Natural killer cell (primary cell): ENCODE data around the gene NOTUM. TPM values are rescaled to one million over a fixed set of nuclear protein-coding genes. Genes with fewer than 3 reads are reported as not detected.

Experiments
- ATAC-seq, 3 donors: fragments of 150-1000 bp in 2 of 3; fragments of 200-7000 bp in 1 of 3; cut with Tn5 transposase; 1 replicate in 1 of 3; 2 replicates in 2 of 3; pipeline ENCODE4 v1.10.0; 2021; ENCODE audit warnings: mild to moderate bottlenecking in 2 of 3, moderate library complexity in 2 of 3
- DNase-seq, 2 donors: peaks; one replicate each; pipeline versions ENCODE4 v3.0.0 to v3.0.0-alpha.2; 2013 to 2021; ENCODE audit warnings: mixed read lengths in 1 of 2
- H3K27ac ChIP-seq: one replicate; pipeline ENCODE4 v1.5.1; 2013; ENCODE audit warnings: mild to moderate bottlenecking, low read length
- H3K27me3 ChIP-seq: one replicate; pipeline ENCODE4 v1.6.1; 2013; ENCODE audit warnings: low read length; ENCODE audit not compliant: control insufficient read depth, insufficient read depth
- H3K36me3 ChIP-seq: one replicate; pipeline ENCODE4 v1.6.1; 2013; ENCODE audit warnings: low read length; ENCODE audit not compliant: control insufficient read depth, insufficient read depth
- H3K4me1 ChIP-seq: one replicate; pipeline ENCODE4 v1.6.1; 2013; ENCODE audit warnings: low read length; ENCODE audit not compliant: control insufficient read depth, insufficient read depth
- H3K4me3 ChIP-seq: one replicate; pipeline ENCODE4 v1.5.1; 2013; ENCODE audit warnings: low read length
- H3K9me3 ChIP-seq: one replicate; pipeline ENCODE4 v1.6.1; 2013; ENCODE audit warnings: low read length; ENCODE audit not compliant: control insufficient read depth, insufficient read depth
- H3K27ac Mint-ChIP-seq, 2 donors: one replicate each; pipeline ENCODE4 v1.8.0; 2022; ENCODE audit warnings: mild to moderate bottlenecking in 2 of 2, mixed read lengths in 2 of 2, moderate library complexity in 1 of 2
- H3K27me3 Mint-ChIP-seq, 2 donors: one replicate each; pipeline ENCODE4 v1.8.0; 2022; ENCODE audit warnings: low read depth in 2 of 2, mixed read lengths in 2 of 2
- H3K36me3 Mint-ChIP-seq: one replicate; pipeline ENCODE4 v1.8.0; 2022; ENCODE audit warnings: mixed read lengths
- H3K4me1 Mint-ChIP-seq, 2 donors: one replicate each; pipeline ENCODE4 v1.8.0; 2022; ENCODE audit warnings: mixed read lengths in 2 of 2
- H3K4me3 Mint-ChIP-seq: one replicate; pipeline ENCODE4 v1.8.0; 2022; ENCODE audit warnings: mild to moderate bottlenecking, moderate library complexity, mixed read lengths
- H3K9me3 Mint-ChIP-seq, 2 donors: one replicate each; pipeline ENCODE4 v1.8.0; 2022; ENCODE audit warnings: mixed read lengths in 2 of 2
- CTCF ChIP-seq: fragments of 200-600 bp; IDR thresholded peaks from one replicate; pipeline ENCODE4 v1.8.0; 2022; ENCODE audit warnings: antibody characterized with exemption
- WGBS: methylation state at CpG from one replicate; pipeline ENCODE4 v1.1.7; 2013; ENCODE audit warnings: missing lambda C conversion rate; ENCODE audit not compliant: insufficient coverage; 5-methylcytosine and 5-hydroxymethylcytosine counted together
- intact Hi-C: fragments of 100-400 bp; cut with micrococcal nuclease; formaldehyde crosslinking; loops from one replicate; pipeline ENCODE4 v1.14.2; 2022
- total RNA-seq, 4 donors: library from RNA; stranded (reverse); fragments of 120-200 nt in 1 of 4; gene quantifications; one replicate each; pipeline versions ENCODE4 v1.2.3 to v1.2.4, GENCODE V29; 2013 to 2022

Gene NOTUM
- total RNA-seq, 3 donors from 2014 or later (not counting 1 experiment from before 2014, with no cell fraction given), result not detected

- Histone ChIP-seq H3K36me3 (peaks cover 6% of the 10 kb centered on the region), H3K27ac (no peak overlapping the region), H3K4me1 (peaks cover 52% of the 10 kb centered on the region), H3K4me3 (no peak overlapping the region), H3K27me3 (no peaks in the 10 kb centered on the region), H3K9me3 (no peaks in the 10 kb centered on the region)
- Mint-ChIP-seq H3K36me3 (no peaks in the 10 kb centered on the region), H3K9me3 (no peaks in the 10 kb centered on the region), H3K4me1 (peaks cover 14 to 34% of the 10 kb centered on the region in 2 donors), H3K27me3 (peaks cover 0 to 3% of the 10 kb centered on the region in 2 donors), H3K4me3 (no peak overlapping the region), H3K27ac (no peak overlapping the region)
- intact Hi-C loops, result no loop called here
- ATAC-seq (no peak), DNase-seq (no peak)
- TF ChIP-seq CTCF, result no peak
- WGBS, result 96% methylated on average over 22 of the region's 23 CpGs
Observed at GRCh38 chr17:81921996-81922565, 38.9 kb downstream of the NOTUM start.

GRCh38 chr17:81921537-81921862, 39.5 kb downstream of the NOTUM start:
- Histone ChIP-seq H3K9me3 (no peaks in the 10 kb centered on the region), H3K27ac (no peak overlapping the region), H3K36me3 (peaks cover 6% of the 10 kb centered on the region), H3K4me1 (peaks cover 54% of the 10 kb centered on the region), H3K4me3 (no peak overlapping the region), H3K27me3 (no peaks in the 10 kb centered on the region)
- DNase-seq, result no peak
- no peak for TF ChIP-seq CTCF
- peaks cover 0 to 3% of the 10 kb centered on the region in 2 donors for H3K27me3 Mint-ChIP-seq
- no CpG with 5 or more reads among the region's 3 CpGs for WGBS
- peaks cover 17 to 38% of the 10 kb centered on the region in 2 donors for H3K4me1 Mint-ChIP-seq
- intact Hi-C loops, result no loop called here
- H3K27ac Mint-ChIP-seq, result no peak overlapping the region
- ATAC-seq, result no peak
- H3K4me3 Mint-ChIP-seq, result no peak overlapping the region
- H3K9me3 Mint-ChIP-seq, result no peaks in the 10 kb centered on the region
- H3K36me3 Mint-ChIP-seq, result no peaks in the 10 kb centered on the region

GRCh38 chr17:81920612-81921536, 40.1 kb downstream of the NOTUM start:
- Mint-ChIP-seq H3K4me3 (peak overlapping the region; percentile 5), H3K27me3 (peaks cover 0 to 3% of the 10 kb centered on the region in 2 donors), H3K27ac (peak overlapping the region in 1 of 2 donors; percentile 42), H3K4me1 (peaks cover 19 to 37% of the 10 kb centered on the region in 2 donors), H3K36me3 (no peaks in the 10 kb centered on the region), H3K9me3 (no peaks in the 10 kb centered on the region)
- Histone ChIP-seq H3K27ac (no peak overlapping the region), H3K36me3 (peaks cover 6% of the 10 kb centered on the region), H3K27me3 (no peaks in the 10 kb centered on the region), H3K4me3 (no peak overlapping the region), H3K4me1 (peaks cover 52% of the 10 kb centered on the region), H3K9me3 (no peaks in the 10 kb centered on the region)
- no peak for ATAC-seq
- WGBS, result 93% methylated on average over 33 of the region's 33 CpGs
- no peak for TF ChIP-seq CTCF
- no peak for DNase-seq
- intact Hi-C loops, result no loop called here
